ENCODE measurements around the gene TRIM56. TPM values are rescaled to one million over a fixed set of nuclear protein-coding genes. Genes with fewer than 3 reads are reported as not detected.

The TRIM56 gene
- total and polyA plus RNA-seq, 2 of the 13 experiments (the other 11 are each of a cell fraction or from before 2014, with no cell fraction given), result 3.2 to 7.1 TPM

DNA sequence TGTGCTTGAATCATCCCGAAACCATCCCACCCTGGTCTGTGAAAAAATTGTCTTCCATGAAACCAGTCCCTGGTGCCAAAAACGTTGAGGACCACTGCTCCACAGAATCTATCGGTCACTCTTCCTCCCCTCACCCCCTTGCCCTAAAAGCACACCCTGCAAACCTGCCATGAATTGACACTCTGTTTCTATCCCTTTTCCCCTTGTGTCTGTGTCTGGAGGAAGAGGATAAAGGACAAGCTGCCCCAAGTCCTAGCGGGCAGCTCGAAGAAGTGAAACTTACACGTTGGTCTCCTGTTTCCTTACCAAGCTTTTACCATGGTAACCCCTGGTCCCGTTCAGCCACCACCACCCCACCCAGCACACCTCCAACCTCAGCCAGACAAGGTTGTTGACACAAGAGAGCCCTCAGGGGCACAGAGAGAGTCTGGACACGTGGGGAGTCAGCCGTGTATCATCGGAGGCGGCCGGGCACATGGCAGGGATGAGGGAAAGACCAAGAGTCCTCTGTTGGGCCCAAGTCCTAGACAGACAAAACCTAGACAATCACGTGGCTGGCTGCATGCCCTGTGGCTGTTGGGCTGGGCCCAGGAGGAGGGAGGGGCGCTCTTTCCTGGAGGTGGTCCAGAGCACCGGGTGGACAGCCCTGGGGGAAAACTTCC lies 40.8 kb downstream of the TRIM56 start (continued):
- TF ChIP-seq, protein P1, sequence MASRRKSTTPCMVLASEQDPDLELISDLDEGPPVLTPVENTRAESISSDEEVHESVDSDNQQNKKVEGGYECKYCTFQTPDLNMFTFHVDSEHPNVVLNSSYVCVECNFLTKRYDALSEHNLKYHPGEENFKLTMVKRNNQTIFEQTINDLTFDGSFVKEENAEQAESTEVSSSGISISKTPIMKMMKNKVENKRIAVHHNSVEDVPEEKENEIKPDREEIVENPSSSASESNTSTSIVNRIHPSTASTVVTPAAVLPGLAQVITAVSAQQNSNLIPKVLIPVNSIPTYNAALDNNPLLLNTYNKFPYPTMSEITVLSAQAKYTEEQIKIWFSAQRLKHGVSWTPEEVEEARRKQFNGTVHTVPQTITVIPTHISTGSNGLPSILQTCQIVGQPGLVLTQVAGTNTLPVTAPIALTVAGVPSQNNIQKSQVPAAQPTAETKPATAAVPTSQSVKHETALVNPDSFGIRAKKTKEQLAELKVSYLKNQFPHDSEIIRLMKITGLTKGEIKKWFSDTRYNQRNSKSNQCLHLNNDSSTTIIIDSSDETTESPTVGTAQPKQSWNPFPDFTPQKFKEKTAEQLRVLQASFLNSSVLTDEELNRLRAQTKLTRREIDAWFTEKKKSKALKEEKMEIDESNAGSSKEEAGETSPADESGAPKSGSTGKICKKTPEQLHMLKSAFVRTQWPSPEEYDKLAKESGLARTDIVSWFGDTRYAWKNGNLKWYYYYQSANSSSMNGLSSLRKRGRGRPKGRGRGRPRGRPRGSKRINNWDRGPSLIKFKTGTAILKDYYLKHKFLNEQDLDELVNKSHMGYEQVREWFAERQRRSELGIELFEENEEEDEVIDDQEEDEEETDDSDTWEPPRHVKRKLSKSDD (CRISPR knock-in tag; IDR thresholded peaks at IDR 0.05; ENCODE audit: low read depth), result peak; percentile 40; the same call in 1 of the 2 replicates
- TF ChIP-seq ZNF670 (CRISPR knock-in tag; IDR thresholded peaks at IDR 0.05; ENCODE audit: borderline replicate concordance), result peak; percentile 24; the same call in 1 of the 2 replicates
- TF ChIP-seq BORCS8-MEF2B (CRISPR knock-in tag; IDR thresholded peaks at IDR 0.05), result no peak
- TF ChIP-seq, protein P2, sequence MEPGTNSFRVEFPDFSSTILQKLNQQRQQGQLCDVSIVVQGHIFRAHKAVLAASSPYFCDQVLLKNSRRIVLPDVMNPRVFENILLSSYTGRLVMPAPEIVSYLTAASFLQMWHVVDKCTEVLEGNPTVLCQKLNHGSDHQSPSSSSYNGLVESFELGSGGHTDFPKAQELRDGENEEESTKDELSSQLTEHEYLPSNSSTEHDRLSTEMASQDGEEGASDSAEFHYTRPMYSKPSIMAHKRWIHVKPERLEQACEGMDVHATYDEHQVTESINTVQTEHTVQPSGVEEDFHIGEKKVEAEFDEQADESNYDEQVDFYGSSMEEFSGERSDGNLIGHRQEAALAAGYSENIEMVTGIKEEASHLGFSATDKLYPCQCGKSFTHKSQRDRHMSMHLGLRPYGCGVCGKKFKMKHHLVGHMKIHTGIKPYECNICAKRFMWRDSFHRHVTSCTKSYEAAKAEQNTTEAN (CRISPR knock-in tag; conservative IDR thresholded peaks at IDR 0.05), result no peak
- TF ChIP-seq ZSCAN21 (CRISPR knock-in tag; IDR thresholded peaks at IDR 0.05; ENCODE audit: borderline replicate concordance), result peak; percentile 55; the same call in 1 of the 2 replicates
- TF ChIP-seq RBFOX2 (IDR thresholded peaks at IDR 0.05; ENCODE audit: low read depth, low read length), result no peak
- TF ChIP-seq ZNF781 (CRISPR knock-in tag; IDR thresholded peaks at IDR 0.05; ENCODE audit: borderline replicate concordance, not compliant biosample characterization), result peak; percentile 87
- peak; percentile 87; the same call in 1 of the 2 replicates for TF ChIP-seq ZNF737 (CRISPR knock-in tag; IDR thresholded peaks at IDR 0.05; ENCODE audit: borderline replicate concordance)
- TF ChIP-seq ZBTB3 (CRISPR knock-in tag; IDR thresholded peaks at IDR 0.05; ENCODE audit: borderline replicate concordance, low read depth), result 0 out of 2 replicates have a peak, but pooled peaks have one; percentile 24
- no peak for TF ChIP-seq ZNF44 (CRISPR knock-in tag; IDR thresholded peaks at IDR 0.05)
- peak; percentile 94 for TF ChIP-seq FOXA3 (CRISPR knock-in tag; IDR thresholded peaks at IDR 0.05)
- TF ChIP-seq, protein P3, sequence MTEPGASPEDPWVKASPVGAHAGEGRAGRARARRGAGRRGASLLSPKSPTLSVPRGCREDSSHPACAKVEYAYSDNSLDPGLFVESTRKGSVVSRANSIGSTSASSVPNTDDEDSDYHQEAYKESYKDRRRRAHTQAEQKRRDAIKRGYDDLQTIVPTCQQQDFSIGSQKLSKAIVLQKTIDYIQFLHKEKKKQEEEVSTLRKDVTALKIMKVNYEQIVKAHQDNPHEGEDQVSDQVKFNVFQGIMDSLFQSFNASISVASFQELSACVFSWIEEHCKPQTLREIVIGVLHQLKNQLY (CRISPR knock-in tag; IDR thresholded peaks at IDR 0.05), result peak; percentile 98
- TF ChIP-seq SNAI1 (CRISPR knock-in tag; IDR thresholded peaks at IDR 0.05; ENCODE audit: borderline replicate concordance), result no peak
- no peak for TF ChIP-seq TAF15 (IDR thresholded peaks at IDR 0.05; ENCODE audit: low read depth, low read length, poor library complexity, severe bottlenecking)
- TF ChIP-seq ZNF501 (CRISPR knock-in tag; IDR thresholded peaks at IDR 0.05), result no peak; the same call in 1 of the 2 replicates
- no peak; the same call in 1 of the 2 replicates for TF ChIP-seq FOXJ3 (CRISPR knock-in tag; IDR thresholded peaks at IDR 0.05; ENCODE audit: borderline replicate concordance)
- TF ChIP-seq ZNF329 (CRISPR knock-in tag; IDR thresholded peaks at IDR 0.05; ENCODE audit: low read depth), result no peak
- TF ChIP-seq HES4 (CRISPR knock-in tag; IDR thresholded peaks at IDR 0.05; ENCODE audit: borderline replicate concordance), result peak; percentile 43; the same call in 1 of the 2 replicates
- TF ChIP-seq ADNP (CRISPR knock-in tag; IDR thresholded peaks at IDR 0.05), result no peak
- TF ChIP-seq ZNF207 (IDR thresholded peaks at IDR 0.05; ENCODE audit: borderline replicate concordance), result no peak
- TF ChIP-seq MEIS1 (CRISPR knock-in tag; IDR thresholded peaks at IDR 0.05; ENCODE audit: borderline replicate concordance), result peak; percentile 64; the same call in 1 of the 2 replicates
- no peak; the same call in 1 of the 2 replicates for TF ChIP-seq ZKSCAN1 (IDR thresholded peaks at IDR 0.05; ENCODE audit: low read length)
- no peak for TF ChIP-seq TEAD2 (CRISPR knock-in tag; IDR thresholded peaks at IDR 0.05)
- TF ChIP-seq, protein P4, sequence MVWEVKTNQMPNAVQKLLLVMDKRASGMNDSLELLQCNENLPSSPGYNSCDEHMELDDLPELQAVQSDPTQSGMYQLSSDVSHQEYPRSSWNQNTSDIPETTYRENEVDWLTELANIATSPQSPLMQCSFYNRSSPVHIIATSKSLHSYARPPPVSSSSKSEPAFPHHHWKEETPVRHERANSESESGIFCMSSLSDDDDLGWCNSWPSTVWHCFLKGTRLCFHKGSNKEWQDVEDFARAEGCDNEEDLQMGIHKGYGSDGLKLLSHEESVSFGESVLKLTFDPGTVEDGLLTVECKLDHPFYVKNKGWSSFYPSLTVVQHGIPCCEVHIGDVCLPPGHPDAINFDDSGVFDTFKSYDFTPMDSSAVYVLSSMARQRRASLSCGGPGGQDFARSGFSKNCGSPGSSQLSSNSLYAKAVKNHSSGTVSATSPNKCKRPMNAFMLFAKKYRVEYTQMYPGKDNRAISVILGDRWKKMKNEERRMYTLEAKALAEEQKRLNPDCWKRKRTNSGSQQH (CRISPR knock-in tag; IDR thresholded peaks at IDR 0.05; ENCODE audit: low read depth), result no peak
